ENCODE data around the gene KCNMB2.
"Not testable (repeated sequence)": the region's sequence is repeated elsewhere in the genome, so short reads cannot be mapped to it uniquely, and the experiment has no call there.

Gene KCNMB2

GRCh38 chr3:178699364-178699763, 163.1 kb downstream of the KCNMB2 start:
- no peak for DNase-seq (ENCODE audit: low spot score)

- DNase-seq (ENCODE audit: low spot score), result no peak
Observed at GRCh38 chr3:178699810-178700209, 163.6 kb downstream of the KCNMB2 start.

- DNase-seq (ENCODE audit: low spot score), result no peak
Observed at GRCh38 chr3:178703268-178703975, 167.2 kb downstream of the KCNMB2 start.

GRCh38 chr3:178705925-178706324, 169.7 kb downstream of the KCNMB2 start:
- no peak for DNase-seq (ENCODE audit: low spot score)

GRCh38 chr3:178706411-178706810, 170.2 kb downstream of the KCNMB2 start:
- DNase-seq (ENCODE audit: low spot score), result no peak

- DNase-seq (ENCODE audit: low spot score), result no peak
Observed at GRCh38 chr3:178707311-178708031, 171.2 kb downstream of the KCNMB2 start.

- no peak for DNase-seq (ENCODE audit: low spot score)
Observed at GRCh38 chr3:178709051-178709450, 172.8 kb downstream of the KCNMB2 start.

- no peak for DNase-seq (ENCODE audit: low spot score)
Observed at GRCh38 chr3:178711753-178712152, 175.5 kb downstream of the KCNMB2 start.

GRCh38 chr3:178712247-178712646, 176.0 kb downstream of the KCNMB2 start:
- no peak for DNase-seq (ENCODE audit: low spot score)

GRCh38 chr3:178714925-178715832, 178.9 kb downstream of the KCNMB2 start:
- no peak for DNase-seq (ENCODE audit: low spot score)

GRCh38 chr3:178718995-178719635, 182.9 kb downstream of the KCNMB2 start:
- no peak for DNase-seq (ENCODE audit: low spot score)

- no peak for DNase-seq (ENCODE audit: low spot score)
Observed at GRCh38 chr3:178732824-178733223, 196.6 kb downstream of the KCNMB2 start.

GRCh38 chr3:178735032-178735674, 198.9 kb downstream of the KCNMB2 start:
- no peak for DNase-seq (ENCODE audit: low spot score)

- no peak for DNase-seq (ENCODE audit: low spot score)
Observed at GRCh38 chr3:178736300-178736699, 200.1 kb downstream of the KCNMB2 start.

GRCh38 chr3:178739720-178740119, 203.5 kb downstream of the KCNMB2 start:
- DNase-seq (ENCODE audit: low spot score), result no peak

GRCh38 chr3:178741020-178741419, 204.8 kb downstream of the KCNMB2 start:
- no peak for DNase-seq (ENCODE audit: low spot score)

- DNase-seq (ENCODE audit: low spot score), result no peak
Observed at GRCh38 chr3:178743297-178743696, 207.1 kb downstream of the KCNMB2 start.

- not testable (repeated sequence) for DNase-seq (ENCODE audit: low spot score)
Observed at GRCh38 chr3:178745861-178746655, 209.8 kb downstream of the KCNMB2 start.

GRCh38 chr3:178748874-178749273, 212.6 kb downstream of the KCNMB2 start:
- DNase-seq (ENCODE audit: low spot score), result no peak

GRCh38 chr3:178749471-178749870, 213.2 kb downstream of the KCNMB2 start:
- DNase-seq (ENCODE audit: low spot score), result no peak
